Measurements from ENCODE around the gene TPK1.

GRCh38 chr7:144812379-144813283, 23.2 kb downstream of the TPK1 start:
- TF ChIP-seq POLR2A (IDR thresholded peaks at IDR 0.05) (no peak), CTCF (IDR thresholded peaks at IDR 0.05) (no peak)
